Measurements from ENCODE around the gene KRT1.

KRT1 gene

GRCh38 chr12:52680363-52680762, at the start of gene KRT1:
Gene KRT1 (minus strand): TSS chr12:52680407. CDS start chr12:52680348, 59 bp downstream.
- TF ChIP-seq GATA2 (IDR thresholded peaks at IDR 0.05; ENCODE audit: low read depth, low read length) (no peak), GATA3 (IDR thresholded peaks at IDR 0.05; ENCODE audit: low read depth, low read length) (no peak)

GRCh38 chr12:52729147-52729546, 48.9 kb upstream of the KRT1 start:
- TF ChIP-seq GATA3 (IDR thresholded peaks at IDR 0.05; ENCODE audit: low read depth, low read length) (no peak), GATA2 (IDR thresholded peaks at IDR 0.05; ENCODE audit: low read depth, low read length) (no peak)

DNA sequence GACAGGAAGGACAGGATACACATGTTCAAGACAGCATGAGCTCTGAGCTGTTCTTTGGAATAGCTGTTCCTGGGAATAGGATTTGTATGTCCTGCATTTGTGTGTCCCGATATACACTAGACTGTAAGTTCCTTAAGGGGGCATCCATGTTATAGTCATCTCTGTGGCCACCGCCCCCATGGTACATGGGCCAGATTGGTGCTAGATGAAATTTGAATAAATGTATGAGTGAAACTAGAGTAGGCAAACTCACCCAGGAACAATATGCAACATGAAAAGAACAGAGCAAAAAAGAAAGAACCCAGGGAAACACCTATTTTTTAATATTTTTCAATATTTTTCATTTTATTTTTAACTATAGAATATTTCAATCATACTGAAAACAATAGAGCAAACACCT, 48.2 kb upstream of the KRT1 start:
- TF ChIP-seq GATA2 (IDR thresholded peaks at IDR 0.05; ENCODE audit: low read depth, low read length) (no peak), GATA3 (IDR thresholded peaks at IDR 0.05; ENCODE audit: low read depth, low read length) (no peak)

DNA sequence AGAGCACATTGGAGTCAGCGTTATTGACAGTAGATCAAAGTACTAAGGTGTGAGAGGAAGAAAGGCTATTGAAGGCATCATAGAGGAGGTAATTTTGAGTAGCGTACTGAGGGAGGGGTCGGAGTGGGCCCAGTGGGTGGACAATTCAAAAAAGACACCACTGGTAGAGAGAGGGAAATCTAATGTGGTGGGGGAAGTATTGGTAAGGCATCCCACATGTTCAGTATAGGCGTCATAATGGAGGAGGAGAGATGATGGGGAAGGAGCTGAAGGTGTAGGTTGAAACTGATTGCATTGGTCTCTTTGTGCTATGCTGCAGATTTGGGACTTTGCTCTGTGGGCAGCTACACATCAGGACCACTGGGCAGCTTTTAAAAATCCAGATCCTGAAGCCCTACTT, 46.8 kb upstream of the KRT1 start:
- TF ChIP-seq GATA3 (IDR thresholded peaks at IDR 0.05; ENCODE audit: low read depth, low read length), result no peak
- TF ChIP-seq GATA2 (IDR thresholded peaks at IDR 0.05; ENCODE audit: low read depth, low read length), result no peak

GRCh38 chr12:52726451-52726850, 46.2 kb upstream of the KRT1 start:
- TF ChIP-seq GATA2 (IDR thresholded peaks at IDR 0.05; ENCODE audit: low read depth, low read length) (no peak), GATA3 (IDR thresholded peaks at IDR 0.05; ENCODE audit: low read depth, low read length) (no peak)

- no peak for TF ChIP-seq GATA2 (IDR thresholded peaks at IDR 0.05; ENCODE audit: low read depth, low read length)
- TF ChIP-seq GATA3 (IDR thresholded peaks at IDR 0.05; ENCODE audit: low read depth, low read length), result no peak
These were observed 44.2 kb upstream of the KRT1 start for GRCh38 chr12:52724384-52724783.

GRCh38 chr12:52722680-52723079, 42.5 kb upstream of the KRT1 start:
- no peak for TF ChIP-seq GATA2 (IDR thresholded peaks at IDR 0.05; ENCODE audit: low read depth, low read length)
- TF ChIP-seq GATA3 (IDR thresholded peaks at IDR 0.05; ENCODE audit: low read depth, low read length), result no peak

DNA sequence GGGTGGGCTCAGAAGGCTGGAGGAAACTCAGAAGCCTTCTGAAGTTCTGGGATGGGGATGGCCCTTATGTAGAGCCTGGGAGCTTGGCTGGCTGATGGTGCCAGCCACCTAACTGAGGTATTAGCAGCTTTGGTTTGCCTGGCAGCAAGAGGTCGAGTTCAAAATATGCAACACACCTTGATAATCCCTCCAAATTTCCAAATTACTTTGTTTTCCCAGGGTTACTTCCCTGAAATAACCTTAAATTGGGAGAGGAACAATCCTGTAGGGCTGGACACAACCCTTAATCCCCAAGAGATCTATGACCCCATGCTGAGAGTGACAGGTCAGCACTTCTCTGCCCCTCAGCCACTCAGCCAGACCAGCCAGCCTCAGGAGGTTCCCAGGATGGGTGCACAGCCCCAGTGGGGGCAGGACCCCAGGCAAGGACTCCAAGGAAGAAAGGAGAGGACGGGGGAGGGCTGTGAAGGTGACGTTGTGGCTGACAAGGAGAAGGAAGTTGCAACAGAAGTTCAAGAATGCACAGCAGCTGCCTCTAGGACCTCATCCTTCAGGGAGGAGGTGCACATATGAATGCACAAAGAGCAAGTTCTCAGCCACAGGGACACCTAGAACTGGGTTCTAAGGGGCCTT, 41.7 kb upstream of the KRT1 start:
- TF ChIP-seq GATA2 (IDR thresholded peaks at IDR 0.05; ENCODE audit: low read depth, low read length), result no peak

DNA sequence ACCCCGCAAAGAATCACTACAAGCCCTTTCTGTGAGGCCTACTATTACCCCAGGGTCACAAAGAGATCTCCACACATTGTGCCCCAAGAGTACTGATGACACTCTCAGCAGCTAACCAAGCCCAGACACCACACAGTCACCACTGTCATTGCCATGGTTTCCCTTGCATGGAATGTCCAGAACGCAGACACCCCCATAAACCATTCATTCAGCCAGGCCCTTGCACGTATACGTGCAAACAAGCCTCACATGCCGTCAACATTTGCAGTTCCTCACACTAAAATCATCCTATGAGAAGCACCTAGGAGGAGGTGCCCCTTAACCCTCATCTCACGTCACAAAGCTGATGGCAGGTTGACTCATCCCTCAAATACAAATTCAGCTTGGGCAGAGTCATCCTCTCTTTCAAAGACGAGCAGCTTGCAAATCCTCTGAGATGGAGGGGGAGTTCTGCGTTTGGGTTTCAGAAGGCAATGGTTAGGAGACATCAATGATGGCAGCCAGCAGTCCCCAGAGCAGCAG, 40.2 kb upstream of the KRT1 start:
- no peak for TF ChIP-seq GATA2 (IDR thresholded peaks at IDR 0.05; ENCODE audit: low read depth, low read length)
- TF ChIP-seq GATA3 (IDR thresholded peaks at IDR 0.05; ENCODE audit: low read depth, low read length), result no peak

GRCh38 chr12:52716061-52716460, 35.9 kb upstream of the KRT1 start:
- no peak for TF ChIP-seq GATA2 (IDR thresholded peaks at IDR 0.05; ENCODE audit: low read depth, low read length)
- no peak for TF ChIP-seq GATA3 (IDR thresholded peaks at IDR 0.05; ENCODE audit: low read depth, low read length)

- TF ChIP-seq GATA3 (IDR thresholded peaks at IDR 0.05; ENCODE audit: low read depth, low read length) (no peak), GATA2 (IDR thresholded peaks at IDR 0.05; ENCODE audit: low read depth, low read length) (no peak)
These were observed 35.2 kb upstream of the KRT1 start for GRCh38 chr12:52715416-52715815.

GRCh38 chr12:52714887-52715281, 34.7 kb upstream of the KRT1 start:
- no peak for TF ChIP-seq GATA2 (IDR thresholded peaks at IDR 0.05; ENCODE audit: low read depth, low read length)
- no peak for TF ChIP-seq GATA3 (IDR thresholded peaks at IDR 0.05; ENCODE audit: low read depth, low read length)

GRCh38 chr12:52713960-52714886, 34.0 kb upstream of the KRT1 start:
- TF ChIP-seq GATA3 (IDR thresholded peaks at IDR 0.05; ENCODE audit: low read depth, low read length) (no peak), GATA2 (IDR thresholded peaks at IDR 0.05; ENCODE audit: low read depth, low read length) (no peak)

DNA sequence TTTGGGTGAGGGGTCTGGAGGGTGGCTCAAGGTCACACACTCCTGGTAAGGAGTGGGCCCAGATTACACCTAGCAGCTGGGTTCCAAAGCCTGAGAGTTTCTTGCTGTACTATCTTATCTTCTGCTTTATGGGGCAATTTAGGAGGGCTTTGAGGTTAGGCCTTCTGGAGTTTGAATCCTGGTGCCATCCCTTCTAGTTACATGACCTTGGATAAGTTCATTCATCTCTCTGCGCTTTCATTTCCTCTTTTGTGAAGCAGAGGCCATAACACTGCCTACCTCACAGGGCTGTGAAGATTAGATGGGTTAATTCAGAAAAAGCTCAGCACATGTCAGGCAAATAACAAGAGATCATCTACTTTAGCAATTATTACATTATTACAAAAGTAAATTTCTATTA, 30.5 kb upstream of the KRT1 start:
- TF ChIP-seq GATA2 (IDR thresholded peaks at IDR 0.05; ENCODE audit: low read depth, low read length) (no peak), GATA3 (IDR thresholded peaks at IDR 0.05; ENCODE audit: low read depth, low read length) (no peak)

GRCh38 chr12:52708010-52708409, 27.8 kb upstream of the KRT1 start:
- no peak for TF ChIP-seq GATA2 (IDR thresholded peaks at IDR 0.05; ENCODE audit: low read depth, low read length)
- no peak for TF ChIP-seq GATA3 (IDR thresholded peaks at IDR 0.05; ENCODE audit: low read depth, low read length)
